GM20431 (cell line): ENCODE measurements around the gene HOXB1.

Experiments used
- in situ Hi-C: fragments of 300-500 bp; cut with MseI, MboI; formaldehyde crosslinking; loops from one replicate; pipeline ENCODE4 v1.15.0; 2020; ENCODE audit warnings: low sequenced_read_pairs; ENCODE audit not compliant: unreplicated experiment

HOXB1 gene

DNA sequence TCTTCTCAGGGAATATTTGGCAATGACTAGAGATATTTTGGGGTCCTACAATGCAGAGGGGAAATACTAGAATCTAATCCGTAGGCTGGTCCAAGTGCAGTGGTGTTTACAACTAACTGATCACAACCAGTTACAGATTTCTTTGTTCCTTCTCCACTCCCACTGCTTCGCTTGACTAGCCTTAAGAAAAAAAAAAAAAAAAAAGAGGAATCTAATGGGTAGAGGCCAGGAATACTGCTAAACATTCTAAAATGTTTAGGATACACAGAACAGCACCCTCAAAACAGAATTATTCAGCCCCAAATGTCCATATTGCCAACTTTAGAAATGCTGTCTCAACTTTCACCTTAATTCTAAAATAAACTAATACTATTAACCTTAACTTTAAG lies 51.8 kb downstream of the HOXB1 start:
- in situ Hi-C loops, result no loop called here
